GM18511 (cell line): Measurements from ENCODE around the gene SYNGR1.

Source experiments
- ATAC-seq: cut with Tn5 transposase; IDR thresholded peaks from one replicate; pipeline ENCODE4 v1.9.1; 2021; ENCODE audit warnings: mild to moderate bottlenecking, moderate library complexity; ENCODE audit not compliant: unreplicated experiment

Gene SYNGR1, protein sequence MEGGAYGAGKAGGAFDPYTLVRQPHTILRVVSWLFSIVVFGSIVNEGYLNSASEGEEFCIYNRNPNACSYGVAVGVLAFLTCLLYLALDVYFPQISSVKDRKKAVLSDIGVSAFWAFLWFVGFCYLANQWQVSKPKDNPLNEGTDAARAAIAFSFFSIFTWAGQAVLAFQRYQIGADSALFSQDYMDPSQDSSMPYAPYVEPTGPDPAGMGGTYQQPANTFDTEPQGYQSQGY

DNA sequence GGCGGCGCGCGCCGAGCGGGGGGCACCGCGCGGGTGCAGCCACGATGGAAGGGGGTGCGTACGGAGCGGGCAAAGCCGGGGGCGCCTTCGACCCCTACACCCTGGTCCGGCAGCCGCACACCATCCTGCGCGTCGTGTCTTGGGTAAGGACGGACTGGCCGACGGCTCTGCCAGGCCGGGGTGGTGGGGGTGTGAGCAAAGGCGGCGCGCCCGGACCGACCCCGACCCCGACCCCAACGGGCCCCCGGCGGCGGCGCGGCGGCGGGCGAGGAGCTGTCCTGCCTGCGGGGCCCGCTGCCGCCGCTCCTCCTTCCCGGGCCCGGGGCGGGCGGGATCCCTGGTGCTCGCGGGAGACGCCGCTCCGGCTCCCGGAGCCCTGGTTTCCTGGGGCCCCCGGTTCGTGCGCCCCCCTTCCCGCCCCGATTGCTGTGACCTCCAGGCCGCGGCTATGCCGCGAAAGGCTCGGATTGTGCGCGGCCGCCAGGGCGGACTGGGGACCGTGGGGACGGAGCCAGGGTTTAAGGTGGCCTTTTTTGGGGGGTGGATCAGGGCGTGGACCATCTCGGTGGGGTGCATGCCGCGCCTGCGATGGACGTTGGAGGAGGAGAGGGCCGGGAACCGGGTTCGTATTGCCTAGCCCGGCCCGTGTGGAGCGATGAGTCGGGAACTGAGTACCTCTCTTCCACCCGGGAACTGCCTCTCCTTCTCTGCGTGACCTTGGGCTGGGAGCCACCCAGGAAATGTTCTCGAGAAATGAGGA is at the start of gene SYNGR1:
Gene SYNGR1, plus strand, starts transcription at position 25 of the 760 bp plus-strand sequence. Its CDS starts 20 bp downstream, at position 45.
- ATAC-seq: no peak

DNA sequence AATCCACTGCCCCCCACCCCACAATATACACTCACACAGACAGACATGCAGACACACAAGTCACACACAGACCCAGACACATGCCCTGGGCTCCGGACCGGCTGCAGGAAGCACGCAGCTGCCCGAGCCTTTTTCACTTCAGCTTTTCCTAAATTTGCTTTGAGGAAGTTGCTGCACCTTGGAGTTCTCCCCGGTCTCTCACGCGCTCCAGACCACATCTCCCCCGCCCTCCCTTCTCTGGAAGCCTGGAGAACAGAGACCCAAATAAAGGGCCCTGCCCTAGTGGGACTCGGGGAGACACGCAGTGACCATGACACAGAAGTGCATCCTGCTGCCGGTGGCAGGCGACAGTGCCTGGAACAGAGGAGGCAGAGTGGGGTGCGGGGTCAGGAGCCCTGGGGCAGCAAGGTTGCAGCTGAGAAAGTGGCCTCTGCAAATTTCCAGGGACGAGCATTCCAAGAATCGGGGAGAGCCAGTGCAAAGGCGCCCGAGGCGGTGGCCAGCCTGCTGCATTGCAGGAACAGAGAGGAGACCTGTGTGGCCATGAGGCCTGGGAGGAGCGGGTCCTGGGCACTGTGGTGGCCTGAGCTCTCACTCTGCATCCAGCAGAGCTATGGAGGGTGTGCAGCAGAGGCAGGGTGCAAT is 49.5 kb upstream of the SYNGR1 start:
- ATAC-seq: no peak

DNA sequence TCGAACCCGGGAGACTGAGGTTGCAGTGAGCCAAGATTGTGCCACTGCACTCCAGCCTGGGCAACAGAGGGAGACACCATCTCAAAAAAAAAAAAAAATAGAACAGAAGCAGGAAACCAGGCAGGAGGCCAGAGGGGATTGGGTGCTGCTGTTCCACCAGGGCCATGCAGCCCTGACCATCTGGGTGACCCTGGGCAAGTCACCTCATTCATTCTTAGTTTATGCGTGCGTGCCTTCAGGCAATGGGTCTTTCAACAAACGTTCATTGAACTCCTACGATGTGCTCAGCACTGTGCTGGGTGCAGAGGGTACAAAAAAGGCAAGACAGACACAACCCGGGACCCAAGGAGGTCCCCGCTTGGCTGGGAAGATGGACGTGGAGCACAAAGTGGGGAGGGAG is 48.7 kb upstream of the SYNGR1 start:
- ATAC-seq: no peak

DNA sequence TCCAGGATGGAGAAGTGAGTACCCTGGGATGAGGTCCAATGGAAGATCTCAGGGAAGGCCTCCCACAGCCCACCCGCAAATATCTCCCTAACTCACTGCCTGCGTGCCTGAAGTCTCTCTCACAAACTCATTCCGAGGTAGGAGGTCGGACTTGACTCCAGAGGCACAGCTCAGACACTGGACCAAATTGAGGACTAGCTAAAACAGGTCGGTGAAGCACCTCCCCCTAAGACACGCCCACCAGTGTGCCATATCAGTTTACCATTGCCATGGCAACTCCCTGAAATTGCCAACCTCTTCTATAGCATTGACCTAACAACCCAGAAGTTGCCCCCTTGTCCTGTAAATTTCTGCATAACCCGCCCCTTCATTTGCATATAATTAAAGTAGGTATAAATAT is 47.9 kb upstream of the SYNGR1 start:
- no peak for ATAC-seq

DNA sequence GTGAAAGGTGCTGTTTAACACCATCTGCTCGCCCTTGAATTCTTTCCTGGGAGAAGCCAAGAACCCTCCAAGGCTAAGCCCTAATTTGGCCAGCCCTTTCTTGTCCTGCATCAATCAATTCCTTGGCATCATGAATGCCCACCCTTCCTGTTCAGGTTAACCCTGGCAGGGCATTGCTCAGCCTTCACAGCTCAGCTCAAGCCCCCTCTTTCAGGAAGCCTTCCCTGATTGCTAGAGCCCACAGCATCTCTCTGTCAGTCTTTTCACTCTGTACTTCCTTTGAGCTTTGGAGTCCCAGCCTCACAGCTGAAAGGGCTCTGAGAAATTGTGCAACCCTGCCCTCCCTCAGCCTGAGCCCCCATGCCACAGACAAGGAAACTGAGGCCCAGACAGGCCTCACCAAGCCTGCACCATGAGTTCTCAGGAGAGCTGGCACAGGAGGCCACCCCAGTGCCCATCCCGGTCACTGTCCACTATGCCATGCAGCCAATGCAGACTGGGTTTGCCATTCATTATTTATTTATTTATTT is 47.3 kb upstream of the SYNGR1 start:
- no peak for ATAC-seq

DNA sequence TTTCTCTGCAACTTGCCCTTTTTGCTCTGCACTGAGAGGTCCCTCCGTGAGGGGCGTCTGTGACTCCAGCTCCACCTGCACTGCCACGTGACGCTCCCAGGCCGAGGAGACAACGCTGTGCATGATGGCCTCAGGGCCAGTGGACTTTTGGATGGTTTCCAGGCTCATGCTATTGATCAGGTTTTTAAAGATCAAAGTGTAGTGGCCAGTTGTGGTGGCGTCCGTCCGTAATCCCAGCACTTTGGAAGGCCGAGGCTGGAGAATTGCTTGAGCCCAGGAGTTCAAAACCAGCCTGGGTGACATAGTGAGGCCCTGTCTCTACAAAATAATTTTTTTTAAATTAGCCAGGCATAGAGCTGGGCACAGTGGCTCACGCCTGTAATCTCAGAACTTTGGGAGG is 46.4 kb upstream of the SYNGR1 start:
- ATAC-seq: no peak

DNA sequence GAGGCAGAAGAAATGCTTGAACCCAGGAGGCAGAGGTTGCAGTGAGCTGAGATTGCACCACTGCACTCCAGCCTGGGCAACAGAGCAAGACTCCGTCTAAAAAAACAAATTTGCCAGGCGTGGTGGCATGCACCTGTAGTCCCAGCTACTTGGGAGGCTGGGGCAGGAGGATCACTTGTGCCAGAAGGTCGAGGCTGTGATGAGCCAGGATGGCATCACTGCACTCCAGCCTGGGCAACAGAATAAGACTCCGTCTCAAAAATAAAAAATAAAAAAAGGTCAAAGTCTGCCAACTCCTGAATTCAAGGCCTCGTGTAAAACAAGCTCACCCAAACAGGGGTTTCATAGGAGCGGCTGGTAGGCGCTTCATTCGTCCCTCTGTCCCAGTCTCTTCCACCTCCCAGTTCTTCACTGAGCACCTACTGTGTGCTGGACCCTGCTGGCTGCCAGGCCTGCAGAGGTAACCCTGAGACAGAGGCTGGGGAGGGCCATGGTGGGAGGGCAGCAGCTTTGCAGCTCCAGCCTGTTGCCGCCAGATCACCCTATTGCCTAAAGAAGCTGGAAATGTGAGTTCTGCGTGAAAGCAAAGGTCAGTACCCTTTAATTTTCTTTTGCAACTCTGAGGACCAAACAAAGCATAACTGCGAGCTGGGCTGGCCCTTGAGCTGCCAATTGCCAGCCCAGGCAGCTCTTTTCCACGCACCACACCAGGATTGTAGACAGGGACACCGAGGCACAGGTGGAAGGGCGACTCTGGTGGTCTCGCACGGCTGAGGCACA is 45.7 kb upstream of the SYNGR1 start:
- ATAC-seq: no peak

DNA sequence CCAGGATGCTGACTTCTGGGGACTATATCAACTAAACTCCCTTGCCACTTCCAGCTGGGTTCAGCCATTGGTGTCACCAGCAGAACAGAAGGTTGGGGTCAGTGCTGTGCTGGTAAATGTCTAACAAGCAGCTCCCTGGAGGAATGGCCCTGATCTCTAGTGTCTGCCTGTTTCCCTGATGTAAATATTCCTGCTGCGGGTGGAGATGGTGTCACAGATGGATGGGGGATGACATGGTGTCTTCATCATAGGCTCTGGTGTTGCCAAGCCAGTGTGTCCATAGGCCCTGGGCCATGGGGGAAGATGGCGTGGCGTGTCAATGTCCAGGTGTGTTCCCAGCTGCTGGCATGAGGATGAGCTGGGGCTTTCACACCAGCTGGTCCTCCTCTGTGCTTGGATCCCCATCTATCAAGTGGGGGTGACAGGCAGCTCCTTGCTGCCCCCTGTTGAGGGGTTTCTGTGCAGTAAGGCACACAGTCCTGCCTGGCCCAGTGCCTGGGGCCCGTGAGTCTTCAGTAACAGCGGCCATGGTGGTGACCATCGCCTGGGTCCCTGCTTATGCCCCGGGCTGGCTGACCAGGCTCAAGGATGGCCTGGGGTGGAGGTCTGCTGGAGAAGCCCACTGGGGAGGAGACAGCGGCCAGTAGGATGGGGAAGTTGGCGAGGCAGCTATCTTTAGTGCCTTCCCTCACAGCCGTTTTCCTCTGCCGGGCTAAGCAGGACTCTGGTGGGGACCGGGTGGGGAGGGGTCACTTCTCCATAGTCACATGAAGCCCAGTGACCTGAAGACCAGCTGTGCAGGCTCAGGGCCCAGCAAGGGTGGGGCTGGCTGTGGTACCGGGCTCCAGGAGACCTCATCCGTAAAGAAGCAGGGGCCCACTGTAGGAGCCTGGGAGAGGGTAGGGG is 43.1 kb upstream of the SYNGR1 start:
- ATAC-seq: no peak

DNA sequence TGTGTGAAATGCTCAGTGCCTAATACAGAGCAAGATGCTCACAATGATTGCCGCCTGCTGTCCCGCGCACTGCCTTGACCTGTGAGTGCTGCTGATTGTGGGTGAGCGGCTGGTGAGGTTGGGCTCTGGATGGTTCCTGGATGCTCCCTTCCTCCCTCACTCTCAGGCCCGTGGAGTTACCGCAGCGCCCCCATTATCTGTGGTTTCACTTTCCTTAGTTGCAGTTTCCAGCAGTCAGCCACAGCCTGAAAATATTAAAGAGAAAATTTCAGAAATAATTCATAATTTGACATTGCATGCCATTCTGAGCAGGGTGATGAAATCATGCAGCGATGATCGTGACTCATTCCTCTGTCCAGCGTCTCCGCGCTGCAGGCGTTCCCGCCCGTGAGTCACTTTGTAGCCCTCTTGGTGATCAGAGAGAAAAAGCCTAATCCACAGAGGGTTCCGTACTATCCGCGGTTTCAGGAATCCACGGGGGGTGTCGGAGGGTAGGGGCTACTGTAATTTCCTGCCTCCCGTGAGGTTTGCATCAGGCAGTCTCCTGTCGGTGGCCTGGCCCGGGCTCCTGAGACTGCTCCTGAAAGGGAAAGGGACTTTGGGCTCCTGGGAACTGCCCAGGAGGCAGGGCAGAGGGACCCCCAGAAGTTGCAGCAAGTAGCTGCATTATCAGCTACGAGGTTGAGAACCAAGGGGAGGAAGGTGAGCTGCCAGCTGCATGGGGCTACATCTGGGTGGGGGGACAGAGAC is 41.0 kb upstream of the SYNGR1 start:
- no peak for ATAC-seq

DNA sequence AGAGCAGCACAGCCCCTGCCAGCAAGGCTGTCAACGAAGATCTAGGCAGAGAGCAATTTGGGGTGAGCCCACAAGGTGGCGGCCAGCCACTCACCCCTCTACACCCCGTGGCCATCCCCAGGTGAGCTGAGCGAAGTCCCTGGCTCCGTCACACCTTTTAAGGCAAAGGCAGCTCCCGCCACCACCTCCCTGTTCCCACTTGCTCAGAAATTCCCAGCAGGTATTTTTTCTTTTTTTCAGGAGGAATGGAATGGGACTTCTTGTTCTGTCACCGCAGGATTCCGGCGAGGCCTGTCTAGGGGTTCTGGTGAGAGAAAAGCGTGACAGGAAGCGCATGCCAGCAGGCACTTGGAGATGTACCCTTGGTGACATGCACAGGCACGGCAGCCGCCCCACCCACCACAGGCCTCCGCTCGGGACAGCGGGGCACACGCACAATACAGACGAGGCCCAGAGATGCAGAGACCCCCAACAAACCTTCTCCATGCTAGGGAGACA is 40.4 kb upstream of the SYNGR1 start:
- no peak for ATAC-seq

DNA sequence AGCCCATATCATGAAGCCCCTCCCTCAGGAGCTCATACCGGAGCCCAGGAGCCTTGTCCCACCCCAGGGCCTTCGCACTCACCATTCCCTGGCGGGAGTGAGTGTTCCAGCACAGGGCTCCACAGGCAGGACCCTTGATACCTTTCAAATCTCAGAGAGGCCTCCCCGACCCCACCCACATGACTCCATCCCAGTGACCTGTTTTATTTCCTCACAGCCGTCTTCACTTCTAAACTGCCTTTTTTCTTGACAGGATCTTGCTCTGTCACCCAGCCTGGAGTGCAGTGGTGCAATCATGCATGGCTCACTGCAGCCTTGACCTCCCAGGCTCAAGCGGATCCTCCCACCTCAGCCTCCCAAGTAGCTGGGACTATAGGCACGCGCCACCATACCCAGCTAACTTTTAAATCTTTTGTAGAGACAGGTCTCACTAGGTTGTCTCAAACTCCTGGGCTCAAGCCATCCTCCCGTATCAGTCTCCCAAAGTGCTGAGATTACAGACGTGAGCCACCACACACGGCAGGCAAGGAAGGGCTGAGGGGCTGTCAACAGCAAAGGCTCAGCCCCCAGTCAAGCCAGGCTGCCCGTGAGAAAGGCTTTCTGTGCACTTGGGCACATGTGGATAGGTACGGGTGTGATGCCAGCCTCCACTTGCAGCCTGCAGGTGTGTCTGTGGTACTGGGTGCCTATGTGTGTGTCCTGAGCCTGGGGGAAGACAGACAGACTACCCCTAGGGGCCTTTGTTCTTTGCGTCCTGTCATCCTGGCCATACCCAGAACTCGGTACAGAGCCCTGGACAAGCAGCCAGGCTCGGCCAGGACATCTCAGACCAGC is 39.7 kb upstream of the SYNGR1 start:
- no peak for ATAC-seq

DNA sequence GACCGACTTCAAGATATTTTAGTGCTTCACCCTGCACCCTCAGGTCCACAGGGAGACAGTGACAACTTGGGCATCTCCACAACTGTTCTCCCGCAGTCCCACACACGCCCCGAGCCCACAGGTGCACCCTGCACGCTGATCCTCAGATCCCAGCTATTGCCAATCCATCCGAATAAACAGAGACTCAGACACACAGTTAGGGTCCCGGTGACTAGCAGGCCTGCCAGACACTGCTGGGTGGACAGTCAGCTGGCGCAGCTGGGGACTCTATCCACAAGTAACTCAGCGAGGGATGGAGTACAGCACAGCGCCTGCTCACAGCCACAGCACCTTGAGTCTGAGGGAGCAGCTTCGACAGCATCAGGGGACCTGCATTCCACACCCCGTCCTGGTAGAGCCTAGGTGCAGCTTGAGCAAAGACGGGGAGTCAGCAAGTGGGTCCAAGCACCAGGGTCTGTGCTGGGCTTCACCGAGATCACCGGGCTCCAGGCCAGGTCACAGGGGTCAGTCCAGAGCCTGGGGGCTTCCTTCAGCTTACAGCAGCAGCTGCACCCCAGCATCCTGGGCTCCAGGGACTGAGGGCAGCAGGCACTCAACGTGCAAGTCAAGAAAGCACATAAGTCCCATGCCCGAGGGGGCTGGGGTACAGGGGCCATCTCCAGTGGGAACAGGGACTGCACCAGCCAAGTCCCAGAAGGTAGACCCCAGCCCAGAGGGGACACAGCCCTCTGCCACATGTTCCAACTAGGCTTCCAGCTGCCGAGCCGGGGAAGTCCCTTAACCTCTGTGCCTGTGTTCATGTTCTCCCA is 38.0 kb upstream of the SYNGR1 start:
- ATAC-seq: no peak

DNA sequence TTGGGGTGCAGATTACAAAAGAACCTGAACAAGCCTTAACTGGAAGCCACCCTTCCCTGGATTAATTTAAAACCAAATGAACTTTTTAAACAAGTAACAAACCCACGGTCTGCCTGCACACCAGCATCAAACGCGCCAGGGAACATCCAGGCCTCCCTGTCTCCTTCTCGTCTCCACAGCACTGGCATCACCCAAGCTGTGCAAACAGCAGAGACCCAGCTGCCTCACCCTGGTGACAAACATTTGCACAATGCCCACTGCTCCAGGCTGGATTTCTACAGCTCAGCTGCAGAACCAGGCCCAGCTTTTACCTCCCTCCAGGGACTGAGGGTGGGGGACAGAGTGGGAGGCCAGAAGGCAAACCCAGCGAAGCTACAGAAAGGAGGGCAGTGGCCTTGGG is 37.4 kb upstream of the SYNGR1 start:
- ATAC-seq: no peak

DNA sequence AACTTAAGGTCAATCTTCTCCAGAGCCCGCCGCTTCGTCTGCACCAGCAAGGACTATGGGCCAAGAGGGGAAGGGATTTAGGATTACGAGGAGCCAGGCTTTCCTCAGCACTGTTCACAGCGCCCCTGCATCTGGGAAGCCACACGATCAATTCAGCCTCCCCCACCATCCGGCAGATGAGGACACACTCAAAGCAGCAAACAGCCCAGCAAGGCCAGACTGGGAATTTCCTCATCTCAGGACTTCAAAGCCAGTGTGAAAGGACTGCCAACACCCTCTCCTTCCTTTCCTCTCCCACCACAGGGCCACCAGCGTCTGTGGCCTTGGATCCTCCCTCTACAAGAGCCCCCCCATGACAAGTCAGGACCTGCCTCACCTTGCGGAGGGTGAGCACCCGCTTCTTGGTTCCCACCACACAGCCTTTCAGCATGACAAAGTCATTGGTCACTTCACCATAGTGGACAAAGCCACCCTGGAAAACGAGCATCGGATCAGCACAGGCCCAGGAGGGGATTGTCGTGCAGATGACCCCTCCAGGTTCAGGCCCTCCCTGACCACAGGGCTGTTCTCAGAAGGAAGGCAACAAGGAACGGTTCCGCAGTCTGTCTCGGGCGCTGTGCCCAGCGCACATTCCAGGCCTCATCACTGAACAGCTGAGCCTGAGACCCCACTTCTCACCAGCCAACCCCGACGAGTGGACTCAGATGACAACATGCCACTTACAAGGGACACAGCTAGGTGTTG is 36.4 kb upstream of the SYNGR1 start:
- no peak for ATAC-seq

DNA sequence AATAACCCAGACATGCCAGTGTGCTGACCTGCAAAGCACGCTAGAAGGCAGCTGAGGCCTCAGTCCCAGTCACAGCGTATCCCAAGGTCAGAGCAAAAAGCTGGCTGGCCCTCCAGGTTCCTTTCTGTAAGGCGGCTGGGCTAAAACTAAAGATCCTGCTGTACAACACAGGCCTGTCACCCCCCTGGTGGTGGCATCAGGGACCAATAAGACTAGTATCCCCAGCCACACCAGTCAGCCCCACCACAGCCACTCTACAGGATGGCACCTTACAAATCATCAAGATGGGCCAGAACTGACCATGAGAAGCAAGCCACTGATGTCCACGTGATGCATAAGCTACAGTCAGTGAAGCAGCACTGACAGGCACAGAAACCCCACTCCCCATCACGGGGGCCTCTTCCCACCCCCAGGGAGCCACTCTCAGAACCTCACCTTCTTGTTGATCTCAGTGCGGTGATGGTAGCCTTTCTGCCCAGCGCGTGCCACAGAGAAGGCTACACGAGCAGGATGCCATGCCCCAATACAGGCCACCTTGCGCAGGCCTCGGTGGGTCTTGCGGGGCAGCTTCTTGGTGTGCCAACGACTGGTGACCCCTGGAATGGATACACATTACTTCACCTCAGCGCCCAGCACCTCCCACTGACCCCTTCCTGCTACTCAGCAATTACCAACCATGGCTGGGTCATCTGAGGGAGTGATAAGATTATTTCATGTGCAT is 35.4 kb upstream of the SYNGR1 start:
- ATAC-seq: no peak

DNA sequence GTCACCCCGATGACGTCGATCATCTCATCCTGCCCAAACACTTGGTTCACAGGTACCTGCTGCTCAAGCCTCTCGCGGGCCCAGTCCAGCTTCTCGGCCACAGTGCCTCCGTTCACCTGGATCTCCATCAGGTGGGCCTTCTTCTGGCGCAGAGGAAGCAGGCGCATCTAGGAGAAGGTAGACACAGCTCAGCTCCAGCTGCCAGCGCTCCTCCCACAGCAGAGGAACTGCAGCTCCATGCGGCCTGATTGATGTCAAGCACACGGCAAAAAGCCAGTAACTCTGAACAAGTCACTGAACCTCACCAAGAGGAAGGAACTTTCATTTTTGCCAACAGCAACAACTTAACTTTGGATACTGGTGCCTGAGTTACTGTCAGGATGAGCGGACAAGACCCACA is 34.4 kb upstream of the SYNGR1 start:
- no peak for ATAC-seq
